Smooth muscle cell (in vitro differentiated cells): ENCODE results near the gene PLXND1. TPM values are rescaled to one million over a fixed set of nuclear protein-coding genes. Genes with fewer than 3 reads are reported as not detected.

Experiments used
- DNase-seq: peaks from one replicate; lab custom pipeline; 2025; ENCODE audit not compliant: unreplicated experiment; lab: John Stamatoyannopoulos, UW
- H2AFZ ChIP-seq: fragments of 200-600 bp; sonication (generic); 2 replicates; pipeline ENCODE4 v1.6.0; 2016; ENCODE audit warnings: antibody characterized with exemption, low read depth, mild to moderate bottlenecking
- H3F3A ChIP-seq: fragments of 200-600 bp; sonication (generic); 2 replicates; pipeline ENCODE4 v1.6.0; 2017; ENCODE audit warnings: antibody characterized with exemption, low read depth
- H3K27ac ChIP-seq: fragments of 200-600 bp; sonication (generic); 2 replicates; pipeline ENCODE4 v1.5.1; 2016; ENCODE audit warnings: low read depth, mild to moderate bottlenecking
- H3K27me3 ChIP-seq: fragments of 200-600 bp; sonication (generic); 2 replicates; pipeline ENCODE4 v1.6.1; 2016; ENCODE audit warnings: low read depth, mild to moderate bottlenecking
- H3K36me3 ChIP-seq: fragments of 200-600 bp; sonication (generic); 2 replicates; pipeline ENCODE4 v1.5.1; 2016; ENCODE audit warnings: low read depth
- H3K4me1 ChIP-seq: fragments of 200-600 bp; sonication (generic); 2 replicates; pipeline ENCODE4 v1.5.1; 2016; ENCODE audit warnings: low read depth
- H3K4me2 ChIP-seq: fragments of 200-600 bp; sonication (generic); 2 replicates; pipeline ENCODE4 v1.6.0; 2016; ENCODE audit warnings: mild to moderate bottlenecking
- H3K4me3 ChIP-seq: fragments of 200-600 bp; sonication (generic); 2 replicates; pipeline ENCODE4 v1.5.1; 2016; ENCODE audit warnings: mild to moderate bottlenecking
- H3K79me2 ChIP-seq: fragments of 200-600 bp; sonication (generic); 2 replicates; pipeline ENCODE4 v1.6.0; 2016; ENCODE audit warnings: low read depth, mild to moderate bottlenecking
- H3K9ac ChIP-seq: fragments of 200-600 bp; sonication (generic); 2 replicates; pipeline ENCODE4 v1.6.0; 2016; ENCODE audit warnings: low read depth
- H3K9me3 ChIP-seq: fragments of 200-600 bp; sonication (generic); replicated peaks from 2 replicates; pipeline ENCODE4 v1.5.1; 2016; ENCODE audit warnings: low read depth
- H4K20me1 ChIP-seq: fragments of 200-600 bp; sonication (generic); 2 replicates; pipeline ENCODE4 v1.6.0; 2016; ENCODE audit warnings: low read depth
- WGBS: methylation state at CpG from one replicate; pipeline ENCODE4 v1.1.7; 2016; ENCODE audit warnings: low lambda C conversion rate; 5-methylcytosine and 5-hydroxymethylcytosine counted together
- polyA plus RNA-seq: library from polyadenylated mRNA; unstranded; fragments of >200 nt; fragmentation: Nextera tagmentation; extraction: Ambion mirVana; gene quantifications from 2 replicates; pipeline ENCODE4 v1.2.1, GENCODE V29; 2016
- total RNA-seq: library from RNA; depleted of rRNA; stranded (reverse); fragments of >200 nt; gene quantifications from 2 replicates; pipeline ENCODE4 v1.2.3, GENCODE V29; 2014
- TF ChIP-seq, protein P1 (sequence below): fragments of 200-600 bp; sonication (generic); IDR thresholded peaks from 2 replicates; pipeline ENCODE4 v1.5.1; 2017; ENCODE audit warnings: borderline replicate concordance, mild to moderate bottlenecking, antibody characterized with exemption; ENCODE audit not compliant: insufficient read depth, poor library complexity, severe bottlenecking

Gene PLXND1
- total and polyA plus RNA-seq, 2 experiments from 2014 or later: 75.8 to 94.3 TPM

DNA sequence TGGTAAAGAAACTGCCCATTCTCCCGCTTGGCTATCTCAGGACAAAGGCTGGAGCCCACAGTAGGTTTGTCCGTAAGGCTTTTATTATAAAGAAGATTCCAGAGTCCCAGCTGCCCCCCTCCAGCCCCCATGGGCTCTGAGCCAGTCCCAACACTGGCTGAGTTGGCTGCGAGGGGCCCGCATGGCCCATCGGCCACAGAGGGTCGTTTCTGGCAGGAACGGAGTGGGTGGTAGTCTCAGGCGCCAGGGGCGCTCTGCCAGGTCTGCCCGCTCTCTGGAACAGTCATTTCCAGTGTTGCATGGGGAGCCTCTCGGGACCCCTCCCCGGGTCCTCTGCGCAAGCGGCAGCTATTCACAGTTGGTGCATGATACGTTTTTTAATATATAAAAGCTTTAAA, 51.3 kb downstream of the PLXND1 start:
- Histone ChIP-seq H3K4me2 (no peak overlapping the region), H3K9me3 (no peaks in the 10 kb centered on the region), H4K20me1 (no peaks in the 10 kb centered on the region), H2AFZ (no peak overlapping the region), H3K9ac (no peak overlapping the region), H3K4me1 (peaks cover 15% of the 10 kb centered on the region), H3K79me2 (no peaks in the 10 kb centered on the region), H3K4me3 (no peak overlapping the region), H3K36me3 (no peaks in the 10 kb centered on the region), H3F3A (peaks cover 19% of the 10 kb centered on the region), H3K27me3 (no peaks in the 10 kb centered on the region), H3K27ac (no peak overlapping the region)
- WGBS: 92% methylated on average over 15 of the region's 15 CpGs
- TF ChIP-seq, protein P1, sequence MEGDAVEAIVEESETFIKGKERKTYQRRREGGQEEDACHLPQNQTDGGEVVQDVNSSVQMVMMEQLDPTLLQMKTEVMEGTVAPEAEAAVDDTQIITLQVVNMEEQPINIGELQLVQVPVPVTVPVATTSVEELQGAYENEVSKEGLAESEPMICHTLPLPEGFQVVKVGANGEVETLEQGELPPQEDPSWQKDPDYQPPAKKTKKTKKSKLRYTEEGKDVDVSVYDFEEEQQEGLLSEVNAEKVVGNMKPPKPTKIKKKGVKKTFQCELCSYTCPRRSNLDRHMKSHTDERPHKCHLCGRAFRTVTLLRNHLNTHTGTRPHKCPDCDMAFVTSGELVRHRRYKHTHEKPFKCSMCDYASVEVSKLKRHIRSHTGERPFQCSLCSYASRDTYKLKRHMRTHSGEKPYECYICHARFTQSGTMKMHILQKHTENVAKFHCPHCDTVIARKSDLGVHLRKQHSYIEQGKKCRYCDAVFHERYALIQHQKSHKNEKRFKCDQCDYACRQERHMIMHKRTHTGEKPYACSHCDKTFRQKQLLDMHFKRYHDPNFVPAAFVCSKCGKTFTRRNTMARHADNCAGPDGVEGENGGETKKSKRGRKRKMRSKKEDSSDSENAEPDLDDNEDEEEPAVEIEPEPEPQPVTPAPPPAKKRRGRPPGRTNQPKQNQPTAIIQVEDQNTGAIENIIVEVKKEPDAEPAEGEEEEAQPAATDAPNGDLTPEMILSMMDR: no peak
- DNase-seq: no peak

DNA sequence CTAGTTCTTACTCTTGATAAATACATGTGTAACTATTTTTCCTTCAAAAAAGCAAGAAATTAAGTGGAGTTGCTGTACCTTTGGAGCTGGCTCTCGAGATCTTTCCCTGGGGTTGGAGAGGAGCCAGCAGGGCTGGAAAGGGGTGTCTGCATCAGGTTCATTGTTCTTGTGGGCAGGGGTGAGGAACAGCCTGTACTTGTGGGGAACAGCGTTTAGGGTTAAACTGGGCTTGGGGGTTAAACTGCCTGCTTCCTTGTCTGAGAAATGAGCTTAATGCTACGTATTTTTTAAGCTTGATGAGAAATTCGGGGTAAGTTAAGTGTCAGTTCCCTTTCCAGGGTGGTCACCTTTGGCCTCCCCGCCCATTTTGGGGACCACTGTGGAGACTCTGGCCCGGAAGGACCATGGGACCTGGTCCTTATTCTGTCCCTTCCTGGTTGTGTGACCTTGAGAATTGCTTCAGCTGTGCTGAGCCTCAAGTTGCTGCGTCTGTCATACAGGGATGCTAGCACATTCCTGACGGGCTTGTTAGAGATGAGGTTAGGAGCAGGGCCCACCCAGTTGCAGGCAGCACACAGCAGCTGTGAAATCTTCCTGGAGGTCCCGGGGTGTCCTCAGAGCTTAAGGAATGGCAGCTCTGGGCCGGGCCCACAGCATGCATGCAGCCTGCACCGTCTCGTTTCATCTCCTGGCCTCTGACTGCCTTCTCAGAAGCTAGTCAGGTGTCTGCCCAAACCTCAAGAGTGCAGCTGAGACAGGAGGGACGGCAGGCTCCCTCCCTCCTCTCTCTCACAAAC, 51.9 kb downstream of the PLXND1 start:
- H2AFZ ChIP-seq: no peak overlapping the region
- H3K27ac ChIP-seq: no peak overlapping the region
- H3F3A ChIP-seq: peaks cover 15% of the 10 kb centered on the region
- H4K20me1 ChIP-seq: no peaks in the 10 kb centered on the region
- no peaks in the 10 kb centered on the region for H3K36me3 ChIP-seq
- no peak overlapping the region for H3K9ac ChIP-seq
- H3K4me2 ChIP-seq: no peak overlapping the region
- H3K4me1 ChIP-seq: peaks cover 13% of the 10 kb centered on the region
- no peaks in the 10 kb centered on the region for H3K9me3 ChIP-seq
- no peaks in the 10 kb centered on the region for H3K79me2 ChIP-seq
- H3K27me3 ChIP-seq: no peaks in the 10 kb centered on the region
- TF ChIP-seq, protein P1: no peak
- DNase-seq: no peak
- H3K4me3 ChIP-seq: no peak overlapping the region
- 86% methylated on average over 13 of the region's 13 CpGs for WGBS

GRCh38 chr3:129553719-129554118, 52.8 kb downstream of the PLXND1 start:
- H3K9me3 ChIP-seq: no peaks in the 10 kb centered on the region
- no peaks in the 10 kb centered on the region for H3K27me3 ChIP-seq
- WGBS: 87% methylated on average over 15 of the region's 15 CpGs
- H3K4me3 ChIP-seq: no peak overlapping the region
- H3K9ac ChIP-seq: no peak overlapping the region
- H4K20me1 ChIP-seq: no peaks in the 10 kb centered on the region
- H3K79me2 ChIP-seq: no peaks in the 10 kb centered on the region
- H3K4me2 ChIP-seq: no peak overlapping the region
- peaks cover 9% of the 10 kb centered on the region for H3K4me1 ChIP-seq
- no peak overlapping the region for H2AFZ ChIP-seq
- DNase-seq: no peak
- H3F3A ChIP-seq: peaks cover 15% of the 10 kb centered on the region
- no peak overlapping the region for H3K27ac ChIP-seq
- no peaks in the 10 kb centered on the region for H3K36me3 ChIP-seq
- TF ChIP-seq, protein P1: no peak

DNA sequence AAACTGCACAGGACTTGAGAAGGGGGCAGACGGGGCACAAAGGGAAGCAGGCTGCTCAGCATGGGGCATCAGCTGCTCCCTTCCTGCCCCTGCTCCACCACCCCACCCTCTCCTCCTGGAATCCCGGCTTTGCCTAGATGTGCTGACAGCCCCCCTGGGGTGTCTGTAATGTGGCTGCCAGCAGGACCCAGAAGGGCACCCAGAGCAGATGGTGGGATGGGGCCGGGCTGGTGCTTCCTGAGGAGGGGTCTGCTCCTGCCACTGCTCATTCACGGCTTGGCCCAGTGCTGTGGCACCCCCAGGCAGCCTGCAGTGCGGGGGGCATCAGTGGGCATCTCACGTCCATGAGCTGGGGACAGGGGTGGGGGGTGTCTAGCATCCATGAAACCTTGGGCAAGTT, 53.3 kb downstream of the PLXND1 start:
- peaks cover 3% of the 10 kb centered on the region for H3K4me1 ChIP-seq
- TF ChIP-seq, protein P1: no peak
- DNase-seq: no peak
- H3K9ac ChIP-seq: no peak overlapping the region
- no peak overlapping the region for H3K27ac ChIP-seq
- no peak overlapping the region for H3K4me3 ChIP-seq
- no peaks in the 10 kb centered on the region for H4K20me1 ChIP-seq
- no peaks in the 10 kb centered on the region for H3K9me3 ChIP-seq
- no peak overlapping the region for H3K4me2 ChIP-seq
- peaks cover 15% of the 10 kb centered on the region for H3F3A ChIP-seq
- H3K79me2 ChIP-seq: no peaks in the 10 kb centered on the region
- H3K27me3 ChIP-seq: no peaks in the 10 kb centered on the region
- H2AFZ ChIP-seq: no peak overlapping the region
- no peaks in the 10 kb centered on the region for H3K36me3 ChIP-seq
- 70% methylated on average over 6 of the region's 6 CpGs for WGBS
